Testis (tissue), 2 donors: ENCODE results near the gene WDR38.

Source experiments
- POLR2A ChIP-seq: fragments of 450-650 bp; IDR thresholded peaks from one replicate; pipeline ENCODE4 v1.6.1; 2017; ENCODE audit warnings: antibody characterized with exemption, mild to moderate bottlenecking, moderate library complexity
- TF ChIP-seq, protein P1 (sequence below), 3 experiments: fragments of 450-650 bp in 2 of 3; fragments of 200-600 bp in 1 of 3; sonication (generic) in 1 of 3; IDR thresholded peaks; one replicate each; pipeline ENCODE4 v1.5.1; 2016 to 2019; ENCODE audit warnings: antibody characterized with exemption in 3 of 3, mild to moderate bottlenecking in 2 of 3, moderate library complexity in 1 of 3

- TF ChIP-seq, protein P1, sequence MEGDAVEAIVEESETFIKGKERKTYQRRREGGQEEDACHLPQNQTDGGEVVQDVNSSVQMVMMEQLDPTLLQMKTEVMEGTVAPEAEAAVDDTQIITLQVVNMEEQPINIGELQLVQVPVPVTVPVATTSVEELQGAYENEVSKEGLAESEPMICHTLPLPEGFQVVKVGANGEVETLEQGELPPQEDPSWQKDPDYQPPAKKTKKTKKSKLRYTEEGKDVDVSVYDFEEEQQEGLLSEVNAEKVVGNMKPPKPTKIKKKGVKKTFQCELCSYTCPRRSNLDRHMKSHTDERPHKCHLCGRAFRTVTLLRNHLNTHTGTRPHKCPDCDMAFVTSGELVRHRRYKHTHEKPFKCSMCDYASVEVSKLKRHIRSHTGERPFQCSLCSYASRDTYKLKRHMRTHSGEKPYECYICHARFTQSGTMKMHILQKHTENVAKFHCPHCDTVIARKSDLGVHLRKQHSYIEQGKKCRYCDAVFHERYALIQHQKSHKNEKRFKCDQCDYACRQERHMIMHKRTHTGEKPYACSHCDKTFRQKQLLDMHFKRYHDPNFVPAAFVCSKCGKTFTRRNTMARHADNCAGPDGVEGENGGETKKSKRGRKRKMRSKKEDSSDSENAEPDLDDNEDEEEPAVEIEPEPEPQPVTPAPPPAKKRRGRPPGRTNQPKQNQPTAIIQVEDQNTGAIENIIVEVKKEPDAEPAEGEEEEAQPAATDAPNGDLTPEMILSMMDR (IDR thresholded peaks at IDR 0.05), result no peak
- TF ChIP-seq POLR2A, result no peak
These were observed 53.7 kb downstream of the WDR38 start for GRCh38 chr9:124906966-124907365.
